B cell (primary cell): ENCODE results near the gene COQ8A. TPM values are rescaled to one million over a fixed set of nuclear protein-coding genes. Genes with fewer than 3 reads are reported as not detected.

ENCODE experiments used
- ATAC-seq: fragments of 200-7000 bp; cut with Tn5 transposase; one replicate; pipeline ENCODE4 v1.10.0; 2021; ENCODE audit warnings: low read depth, mild to moderate bottlenecking, moderate number of reproducible peaks, moderate library complexity
- CTCF ChIA-PET: fragments of 350-600 bp; sonication (Branson Sonifier 250); formaldehyde crosslinking; loops from one replicate; lab custom pipeline; 2021; ENCODE audit warnings: antibody characterized with exemption, inconsistent platforms; lab: Charles Lee
- POLR2A ChIA-PET: fragments of 350-600 bp; sonication (Branson Sonifier 250); formaldehyde crosslinking; loops from one replicate; lab custom pipeline; 2021; ENCODE audit warnings: antibody characterized with exemption; lab: Charles Lee
- DNase-seq: peaks from one replicate; pipeline ENCODE4 v3.0.0; 2013
- H2AFZ ChIP-seq: 2 replicates; pipeline ENCODE4 v1.6.1; 2012; ENCODE audit warnings: mild to moderate bottlenecking, low read depth, low read length; ENCODE audit not compliant: insufficient read depth, poor library complexity, severe bottlenecking
- H3K27ac ChIP-seq, 2 donors: 1 replicate in 1 of 2; 2 replicates in 1 of 2; pipeline ENCODE4 v1.5.1; 2012 to 2013; ENCODE audit warnings: low read length in 2 of 2, mild to moderate bottlenecking in 2 of 2, moderate library complexity in 1 of 2
- H3K27me3 ChIP-seq, 4 experiments: fragments of 200-600 bp in 1 of 4; sonication (generic) in 1 of 4; replicated peaks in 1 of 4; 1 replicate in 2 of 4; 2 replicates in 2 of 4; pipeline versions ENCODE4 v1.6.1 to v1.7.0; 2013 to 2016; ENCODE audit warnings: low read length in 3 of 4, mild to moderate bottlenecking in 2 of 4, mixed read lengths in 1 of 4, moderate library complexity in 1 of 4; ENCODE audit not compliant: insufficient read depth in 4 of 4, control insufficient read depth in 3 of 4; ENCODE audit errors: control extremely low read depth in 1 of 4
- H3K36me3 ChIP-seq, 2 experiments: replicated peaks in 1 of 2; 1 replicate in 1 of 2; 2 replicates in 1 of 2; pipeline versions ENCODE4 v1.6.1 to v1.7.1; 2013; ENCODE audit warnings: low read length in 1 of 2; ENCODE audit not compliant: insufficient read depth in 2 of 2, control insufficient read depth in 1 of 2; ENCODE audit errors: control extremely low read depth in 1 of 2, extremely low read depth in 1 of 2
- H3K4me1 ChIP-seq, 2 donors: fragments of 200-600 bp in 1 of 2; sonication (generic) in 1 of 2; 1 replicate in 1 of 2; 2 replicates in 1 of 2; pipeline versions ENCODE4 v1.5.1 to v1.6.1; 2013 to 2017; ENCODE audit warnings: low read length in 2 of 2; ENCODE audit not compliant: control insufficient read depth in 2 of 2, insufficient read depth in 2 of 2
- H3K4me2 ChIP-seq: replicated peaks from 2 replicates; pipeline ENCODE3; 2012; ENCODE audit warnings: mild to moderate bottlenecking, low read depth, low read length; ENCODE audit not compliant: poor library complexity, severe bottlenecking
- H3K4me3 ChIP-seq, 5 experiments: fragments of 200-600 bp in 1 of 5; sonication (generic) in 1 of 5; 1 replicate in 3 of 5; 2 replicates in 2 of 5; pipeline versions ENCODE4 v1.5.1 to v1.7.0; 2011 to 2016; ENCODE audit warnings: low read length in 4 of 5, mild to moderate bottlenecking in 4 of 5, low read depth in 2 of 5, control low read depth in 1 of 5, moderate library complexity in 1 of 5; ENCODE audit not compliant: insufficient read depth in 1 of 5; ENCODE audit errors: control extremely low read depth in 1 of 5, extremely low read depth in 1 of 5
- H3K79me2 ChIP-seq: fragments of 200-600 bp; sonication (generic); one replicate; pipeline ENCODE4 v1.6.0; 2016; ENCODE audit warnings: low read length; ENCODE audit not compliant: control insufficient read depth, insufficient read depth
- H3K9ac ChIP-seq: fragments of 200-600 bp; sonication (generic); 2 replicates; pipeline ENCODE4 v1.6.1; 2017; ENCODE audit warnings: mild to moderate bottlenecking, low read length, moderate library complexity
- H3K9me3 ChIP-seq, 3 donors: one replicate each; pipeline versions ENCODE4 v1.6.1 to v1.7.1; 2013; ENCODE audit warnings: low read length in 2 of 3; ENCODE audit not compliant: control insufficient read depth in 2 of 3, insufficient read depth in 1 of 3; ENCODE audit errors: control extremely low read depth in 1 of 3
- H4K20me1 ChIP-seq: 2 replicates; pipeline ENCODE4 v1.6.0; 2012; ENCODE audit warnings: mild to moderate bottlenecking, low read length; ENCODE audit not compliant: insufficient read depth, control insufficient read depth, poor library complexity, severe bottlenecking
- H3K27ac Mint-ChIP-seq: one replicate; pipeline ENCODE4 v1.8.0; 2021; ENCODE audit warnings: mixed read lengths
- H3K27me3 Mint-ChIP-seq: one replicate; pipeline ENCODE4 v1.8.0; 2021; ENCODE audit warnings: mixed read lengths
- H3K4me1 Mint-ChIP-seq: one replicate; pipeline ENCODE4 v1.8.0; 2021; ENCODE audit warnings: mixed read lengths
- H3K4me3 Mint-ChIP-seq: one replicate; pipeline ENCODE4 v1.8.0; 2021; ENCODE audit warnings: mixed read lengths
- H3K9me3 Mint-ChIP-seq: one replicate; pipeline ENCODE4 v1.8.0; 2022; ENCODE audit warnings: mixed read lengths; ENCODE audit not compliant: insufficient read depth
- CTCF ChIP-seq: fragments of 200-600 bp; IDR thresholded peaks from one replicate; pipeline ENCODE4 v1.8.0; 2022; ENCODE audit warnings: antibody characterized with exemption, mild to moderate bottlenecking
- EZH2 ChIP-seq: IDR thresholded peaks from 2 replicates; pipeline ENCODE4 v1.6.1; 2012; ENCODE audit warnings: borderline replicate concordance, low read depth, mild to moderate bottlenecking, moderate library complexity, low read length; ENCODE audit not compliant: insufficient read depth, poor library complexity, severe bottlenecking
- WGBS: methylation state at CpG from one replicate; pipeline ENCODE4 v1.1.5; 2013; ENCODE audit warnings: missing lambda C conversion rate; ENCODE audit not compliant: insufficient coverage; 5-methylcytosine and 5-hydroxymethylcytosine counted together
- intact Hi-C: fragments of 100-400 bp; cut with micrococcal nuclease; formaldehyde crosslinking; loops from one replicate; pipeline ENCODE4 v1.10.0; 2022
- polyA plus RNA-seq: library from polyadenylated mRNA; depleted of rRNA; stranded (reverse); fragments of >200 nt; gene quantifications from 2 replicates; pipeline ENCODE4 v1.2.3, GENCODE V29; 2012
- total RNA-seq, 2 donors: library from RNA; stranded (reverse); fragments of 120-200 nt in 1 of 2; gene quantifications; 1 replicate in 1 of 2; 2 replicates in 1 of 2; pipeline versions ENCODE4 v1.2.3 to v1.2.4, GENCODE V29; 2013 to 2022

COQ8A gene
- total and polyA plus RNA-seq, 2 donors (not counting 1 experiment from before 2014, with no cell fraction given), result 44.3 to 58.2 TPM

- intact Hi-C loops, result no loop called here
- no peak overlapping the region for H3K4me3 ChIP-seq
- ChIA-PET CTCF (no interaction called here), POLR2A (no interaction called here)
- no peak overlapping the region for H3K9ac ChIP-seq
- no peak overlapping the region for H3K27ac ChIP-seq
- WGBS, result 97% methylated on average over 19 of the region's 23 CpGs
- Mint-ChIP-seq H3K27ac (no peak overlapping the region), H3K4me3 (no peak overlapping the region), H3K4me1 (peaks cover 28% of the 10 kb centered on the region), H3K27me3 (no peaks in the 10 kb centered on the region), H3K9me3 (no peaks in the 10 kb centered on the region)
- no peak overlapping the region for H2AFZ ChIP-seq
- no peak for TF ChIP-seq CTCF
- no peak for TF ChIP-seq EZH2
- peaks cover 57% of the 10 kb centered on the region for H4K20me1 ChIP-seq
- H3K9me3 ChIP-seq, result no peaks in the 10 kb centered on the region
- no peak overlapping the region for H3K4me2 ChIP-seq
- ATAC-seq (no peak), DNase-seq (no peak)
- H3K4me1 ChIP-seq, result peaks cover 14 to 23% of the 10 kb centered on the region in 2 donors
- peaks cover 26% of the 10 kb centered on the region for H3K79me2 ChIP-seq
- peaks cover 0 to 36% of the 10 kb centered on the region in 2 experiments for H3K36me3 ChIP-seq
- no peaks in the 10 kb centered on the region for H3K27me3 ChIP-seq
These were observed 25.7 kb downstream of the COQ8A start for GRCh38 chr1:226965581-226966440.

- intact Hi-C loops, result no loop called here
These were observed 26.6 kb downstream of the COQ8A start for GRCh38 chr1:226966683-226967082.

More at GRCh38 chr1:226966683-226967082, 26.6 kb downstream of the COQ8A start:
- Histone ChIP-seq H3K4me2 (no peak overlapping the region), H3K36me3 (peaks cover 0 to 40% of the 10 kb centered on the region in 2 experiments), H3K9ac (no peak overlapping the region), H2AFZ (no peak overlapping the region), H3K9me3 (peaks cover 0 to 4% (median 2%) of the 10 kb centered on the region in 3 donors), H3K4me1 (peaks cover 14 to 23% of the 10 kb centered on the region in 2 donors), H3K27ac (no peak overlapping the region), H4K20me1 (peaks cover 50% of the 10 kb centered on the region), H3K27me3 (no peaks in the 10 kb centered on the region), H3K79me2 (peaks cover 22% of the 10 kb centered on the region), H3K4me3 (no peak overlapping the region)
- TF ChIP-seq EZH2 (no peak), CTCF (no peak)
- DNase-seq (no peak), ATAC-seq (no peak)
- H3K4me3 Mint-ChIP-seq, result no peak overlapping the region
- H3K27ac Mint-ChIP-seq, result no peak overlapping the region
- POLR2A ChIA-PET, result no interaction called here
- no CpG with 5 or more reads among the region's 4 CpGs for WGBS
- no peaks in the 10 kb centered on the region for H3K27me3 Mint-ChIP-seq
- H3K4me1 Mint-ChIP-seq, result peaks cover 24% of the 10 kb centered on the region
- CTCF ChIA-PET, result no interaction called here
- H3K9me3 Mint-ChIP-seq, result no peaks in the 10 kb centered on the region
